ENCODE measurements around the gene GRIA3. TPM values are rescaled to one million over a fixed set of nuclear protein-coding genes. Genes with fewer than 3 reads are reported as not detected.

The GRIA3 gene
- total RNA-seq, 4 donors from 2014 or later: 0.12 to 0.58 TPM; not detected in 2

GRCh38 chrX:123172869-123173268 is 11.2 kb upstream of the GRIA3 start:
- TF ChIP-seq POLR2A (IDR thresholded peaks at IDR 0.05): no peak
- TF ChIP-seq, protein P1, sequence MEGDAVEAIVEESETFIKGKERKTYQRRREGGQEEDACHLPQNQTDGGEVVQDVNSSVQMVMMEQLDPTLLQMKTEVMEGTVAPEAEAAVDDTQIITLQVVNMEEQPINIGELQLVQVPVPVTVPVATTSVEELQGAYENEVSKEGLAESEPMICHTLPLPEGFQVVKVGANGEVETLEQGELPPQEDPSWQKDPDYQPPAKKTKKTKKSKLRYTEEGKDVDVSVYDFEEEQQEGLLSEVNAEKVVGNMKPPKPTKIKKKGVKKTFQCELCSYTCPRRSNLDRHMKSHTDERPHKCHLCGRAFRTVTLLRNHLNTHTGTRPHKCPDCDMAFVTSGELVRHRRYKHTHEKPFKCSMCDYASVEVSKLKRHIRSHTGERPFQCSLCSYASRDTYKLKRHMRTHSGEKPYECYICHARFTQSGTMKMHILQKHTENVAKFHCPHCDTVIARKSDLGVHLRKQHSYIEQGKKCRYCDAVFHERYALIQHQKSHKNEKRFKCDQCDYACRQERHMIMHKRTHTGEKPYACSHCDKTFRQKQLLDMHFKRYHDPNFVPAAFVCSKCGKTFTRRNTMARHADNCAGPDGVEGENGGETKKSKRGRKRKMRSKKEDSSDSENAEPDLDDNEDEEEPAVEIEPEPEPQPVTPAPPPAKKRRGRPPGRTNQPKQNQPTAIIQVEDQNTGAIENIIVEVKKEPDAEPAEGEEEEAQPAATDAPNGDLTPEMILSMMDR (IDR thresholded peaks at IDR 0.05): no peak
- DNase-seq (ENCODE audit: low spot score in 2 of 2): no peak
- H3K4me3 ChIP-seq (ENCODE audit: low read depth, poor library complexity, severe bottlenecking): no peak overlapping the region
- WGBS, 2 donors: 73 to 95% methylated on average over 2 of the region's 2 CpGs
- intact Hi-C loops (cut with DNase I; ENCODE audit: low total_unique reads): no loop called here

- 31 to 35% methylated on average over 1 of the region's 1 CpG for WGBS, 2 donors
- intact Hi-C loops (cut with DNase I; ENCODE audit: low total_unique reads): no loop called here
- H3K4me3 ChIP-seq (ENCODE audit: low read depth, poor library complexity, severe bottlenecking): no peak overlapping the region
- DNase-seq (ENCODE audit: low spot score in 2 of 2): no peak
- TF ChIP-seq POLR2A (IDR thresholded peaks at IDR 0.05): no peak
- TF ChIP-seq, protein P1 (IDR thresholded peaks at IDR 0.05): no peak
Measured at GRCh38 chrX:123173833-123174232, 10.2 kb upstream of the GRIA3 start.

DNA sequence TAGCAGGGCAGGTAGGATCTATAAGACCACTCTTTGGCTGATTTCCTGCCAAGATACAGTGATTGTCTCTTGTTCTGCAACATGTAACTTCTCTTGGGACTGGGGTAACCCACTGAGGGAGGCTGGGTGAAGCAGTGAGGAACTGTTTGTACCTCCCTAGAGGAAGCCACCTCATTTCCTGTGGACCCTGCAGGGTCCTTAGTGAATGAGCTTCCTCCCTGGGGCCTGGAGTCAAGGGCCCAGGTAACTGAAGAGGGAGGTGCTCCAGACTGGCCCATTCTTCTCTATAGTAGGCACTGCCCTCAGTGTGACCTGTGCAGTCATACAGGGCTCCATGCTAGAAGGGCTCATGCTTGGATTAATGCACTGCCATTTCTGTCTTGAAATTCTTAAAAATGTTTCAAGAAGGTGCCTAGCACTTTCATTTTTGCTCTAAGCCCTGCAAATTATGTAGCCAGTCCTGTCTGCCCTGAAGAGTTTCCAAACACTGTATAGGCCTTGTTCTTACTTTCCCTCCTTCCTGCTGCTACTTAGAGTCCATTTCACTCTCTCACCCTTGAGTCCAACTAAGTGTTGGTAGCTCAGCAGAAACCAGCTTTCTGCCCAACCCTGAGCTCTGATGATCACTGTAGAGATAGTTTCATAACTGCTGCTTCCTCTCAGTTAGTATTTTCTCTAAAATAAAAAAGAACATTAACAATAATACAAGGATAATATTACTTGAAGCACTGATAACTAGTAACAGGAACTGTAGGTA is 8.5 kb upstream of the GRIA3 start:
- no peak for DNase-seq (ENCODE audit: low spot score in 2 of 2)
- intact Hi-C loops (cut with DNase I; ENCODE audit: low total_unique reads): no loop called here
- no peak overlapping the region for H3K4me3 ChIP-seq (ENCODE audit: low read depth, poor library complexity, severe bottlenecking)
- TF ChIP-seq POLR2A (IDR thresholded peaks at IDR 0.05): no peak
- TF ChIP-seq, protein P1 (IDR thresholded peaks at IDR 0.05): no peak

- TF ChIP-seq, protein P1 (IDR thresholded peaks at IDR 0.05): no peak
- no peak for TF ChIP-seq POLR2A (IDR thresholded peaks at IDR 0.05)
- no peak overlapping the region for H3K4me3 ChIP-seq (ENCODE audit: low read depth, poor library complexity, severe bottlenecking)
- intact Hi-C loops (cut with DNase I; ENCODE audit: low total_unique reads): no loop called here
- DNase-seq (ENCODE audit: low spot score in 2 of 2): no peak
- WGBS, 2 donors: 47 to 69% methylated on average over 5 of the region's 5 CpGs
Measured at GRCh38 chrX:123181233-123181914, 2.7 kb upstream of the GRIA3 start.

DNA sequence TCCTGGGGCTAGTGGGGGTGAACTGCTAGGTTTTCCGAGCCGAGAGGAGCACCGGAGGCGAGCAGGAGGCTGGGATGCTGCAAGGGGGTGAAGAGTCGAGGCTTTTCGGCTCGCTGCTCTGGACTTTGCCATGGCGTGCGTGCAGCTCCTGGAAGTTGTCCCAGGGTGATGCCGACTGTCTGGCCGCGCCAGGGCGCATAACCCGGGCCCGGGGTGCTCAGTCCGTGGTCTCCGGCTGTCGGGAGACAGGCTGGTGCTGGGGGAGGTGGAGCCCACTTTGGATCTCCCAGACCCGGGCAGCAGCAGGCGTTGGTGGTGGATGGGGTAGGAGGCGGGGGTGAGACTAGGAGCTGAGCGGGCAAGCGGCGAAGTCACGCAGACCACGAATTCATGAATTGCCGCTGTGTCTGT is 793 bp downstream of the GRIA3 start:
- intact Hi-C loops (cut with DNase I; ENCODE audit: low total_unique reads): no loop called here
- H3K4me3 ChIP-seq (ENCODE audit: low read depth, poor library complexity, severe bottlenecking): no peak overlapping the region
- DNase-seq (ENCODE audit: low spot score in 2 of 2): no peak
- TF ChIP-seq, protein P1 (IDR thresholded peaks at IDR 0.05): no peak
- TF ChIP-seq POLR2A (IDR thresholded peaks at IDR 0.05): no peak
- 36% methylated on average over 27 of the region's 27 CpGs; no CpG with 5 or more reads in 1 of the 2 donors for WGBS, 2 donors
